BJ (cell line): ENCODE measurements around the gene CDC42BPA. TPM values are rescaled to one million over a fixed set of nuclear protein-coding genes. Genes with fewer than 3 reads are reported as not detected.

ENCODE experiments used
- CTCF ChIA-PET: fragments of 350-600 bp; formaldehyde crosslinking; extraction: SDS; loops from one replicate; lab custom pipeline; 2021; ENCODE audit warnings: antibody characterized with exemption, inconsistent platforms; lab: Yijun Ruan, JAX
- POLR2A ChIA-PET: fragments of 300-600 bp; sonication (Branson Sonifier 250); formaldehyde crosslinking; extraction: SDS; loops from one replicate; lab custom pipeline; 2021; ENCODE audit warnings: antibody characterized with exemption; lab: Charles Lee
- DNase-seq: peaks from one replicate; pipeline ENCODE4 v3.0.0-alpha.2; 2011; ENCODE audit warnings: low read depth
- H3K27me3 ChIP-seq: 2 replicates; pipeline ENCODE4 v1.6.0; 2011; ENCODE audit warnings: low read length; ENCODE audit not compliant: control insufficient read depth, insufficient read depth
- H3K36me3 ChIP-seq: 2 replicates; pipeline ENCODE4 v1.5.1; 2011; ENCODE audit warnings: low read length; ENCODE audit not compliant: control insufficient read depth, insufficient read depth
- H3K4me3 ChIP-seq: 2 replicates; pipeline ENCODE4 v1.5.1; 2011; ENCODE audit warnings: low read depth, mild to moderate bottlenecking, control low read depth, low read length
- CTCF ChIP-seq: IDR thresholded peaks from 2 replicates; pipeline ENCODE4 v1.5.1; 2011; ENCODE audit warnings: low read depth, mild to moderate bottlenecking, control low read depth, inconsistent platforms, low read length, moderate library complexity; ENCODE audit not compliant: insufficient read depth
- polyA plus RNA-seq: library from polyadenylated mRNA; depleted of rRNA; stranded (reverse); fragments of >200 nt; gene quantifications from 2 replicates; pipeline ENCODE4 v1.2.3, GENCODE V29; 2011

The CDC42BPA gene
- polyA plus RNA-seq, 1 experiment = 17.9 TPM

- ChIA-PET CTCF (no interaction called here), POLR2A (no interaction called here)
- DNase-seq = no peak
- no peaks in the 10 kb centered on the region for H3K27me3 ChIP-seq
- H3K4me3 ChIP-seq = no peak overlapping the region
- TF ChIP-seq CTCF = no peak
- H3K36me3 ChIP-seq = no peaks in the 10 kb centered on the region
These were observed 363.5 kb downstream of the CDC42BPA start for GRCh38 chr1:226954777-226955176.

- ChIA-PET POLR2A (no interaction called here), CTCF (no interaction called here)
- H3K36me3 ChIP-seq = no peaks in the 10 kb centered on the region
- DNase-seq = no peak
- H3K4me3 ChIP-seq = no peak overlapping the region
- TF ChIP-seq CTCF = no peak
- no peaks in the 10 kb centered on the region for H3K27me3 ChIP-seq
These were observed 364.0 kb downstream of the CDC42BPA start for GRCh38 chr1:226954337-226954736.

GRCh38 chr1:226953175-226953800 is 365.0 kb downstream of the CDC42BPA start:
- POLR2A ChIA-PET = no interaction called here

GRCh38 chr1:226952118-226952441 is 366.2 kb downstream of the CDC42BPA start:
- H3K4me3 ChIP-seq = no peak overlapping the region
- no peaks in the 10 kb centered on the region for H3K36me3 ChIP-seq
- no peaks in the 10 kb centered on the region for H3K27me3 ChIP-seq
- no peak for TF ChIP-seq CTCF
- DNase-seq = no peak
- ChIA-PET POLR2A (no interaction called here), CTCF (no interaction called here)

More at GRCh38 chr1:226953175-226953800, 365.0 kb downstream of the CDC42BPA start:
- Histone ChIP-seq H3K36me3 (no peaks in the 10 kb centered on the region), H3K27me3 (no peaks in the 10 kb centered on the region), H3K4me3 (no peak overlapping the region)
- no peak for TF ChIP-seq CTCF
- CTCF ChIA-PET = no interaction called here
- no peak for DNase-seq

GRCh38 chr1:226951286-226952117 is 366.8 kb downstream of the CDC42BPA start:
- POLR2A ChIA-PET = no interaction called here
- no peaks in the 10 kb centered on the region for H3K27me3 ChIP-seq
- no peak for DNase-seq
- CTCF ChIA-PET = interaction anchor here (0.6 kb wide), 1 partner anchor 1044 kb away, joined by 3 read pairs; no protein-coding TSS in a partner anchor
- no peak for TF ChIP-seq CTCF
- H3K4me3 ChIP-seq = no peak overlapping the region
- no peaks in the 10 kb centered on the region for H3K36me3 ChIP-seq
